ENCODE results near the gene PTGER1. TPM values are rescaled to one million over a fixed set of nuclear protein-coding genes. Genes with fewer than 3 reads are reported as not detected.

PTGER1 gene, protein sequence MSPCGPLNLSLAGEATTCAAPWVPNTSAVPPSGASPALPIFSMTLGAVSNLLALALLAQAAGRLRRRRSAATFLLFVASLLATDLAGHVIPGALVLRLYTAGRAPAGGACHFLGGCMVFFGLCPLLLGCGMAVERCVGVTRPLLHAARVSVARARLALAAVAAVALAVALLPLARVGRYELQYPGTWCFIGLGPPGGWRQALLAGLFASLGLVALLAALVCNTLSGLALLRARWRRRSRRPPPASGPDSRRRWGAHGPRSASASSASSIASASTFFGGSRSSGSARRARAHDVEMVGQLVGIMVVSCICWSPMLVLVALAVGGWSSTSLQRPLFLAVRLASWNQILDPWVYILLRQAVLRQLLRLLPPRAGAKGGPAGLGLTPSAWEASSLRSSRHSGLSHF
- total RNA-seq (under 1 TPM in 1 of 2 donors, not detected in 1; 0.42 TPM), polyA plus RNA-seq (under 1 TPM; 0.15 to 0.22 TPM)

DNA sequence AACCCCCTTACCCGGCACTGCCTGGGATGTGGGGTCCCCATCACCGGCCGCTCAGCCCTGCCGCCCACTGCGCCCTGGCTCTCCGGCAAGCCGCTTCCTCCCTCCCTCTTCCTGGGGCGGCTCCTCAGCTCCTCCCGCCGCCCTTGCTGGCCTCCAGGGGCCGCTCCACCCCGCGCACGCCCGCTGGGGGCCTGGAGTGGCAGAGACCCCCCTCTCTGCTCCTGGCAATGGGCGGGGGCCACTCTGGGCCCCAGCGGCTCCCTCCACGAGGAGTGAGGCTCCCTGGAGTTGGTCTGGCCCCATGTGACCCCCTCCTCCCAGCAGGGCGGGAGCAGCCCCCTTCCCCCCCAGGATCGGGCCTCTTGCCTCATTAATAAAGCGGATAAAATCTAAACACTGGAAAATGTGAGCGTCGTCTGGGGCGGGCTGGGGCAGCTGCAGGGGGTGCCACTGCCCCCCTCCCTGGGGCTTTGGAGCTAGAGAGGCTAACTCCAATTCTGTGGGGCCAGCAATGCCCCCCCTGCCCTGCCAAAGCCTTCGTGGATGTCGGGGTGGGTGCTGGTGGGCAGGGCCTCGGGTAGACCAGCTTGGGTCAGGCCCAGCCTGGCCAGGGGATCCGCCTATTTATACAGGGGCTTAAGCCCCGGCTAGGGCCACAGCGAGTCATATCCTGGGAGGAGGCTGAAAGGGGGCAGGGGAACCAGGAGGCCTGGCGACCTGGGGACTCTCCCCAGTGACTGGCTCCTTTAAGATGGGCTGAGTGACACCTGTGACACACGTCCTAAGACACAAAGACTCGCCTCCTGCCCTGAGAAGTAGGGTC lies at the start of gene PTGER1:
Gene PTGER1, minus strand, starts transcription at position 104 of the 823 bp plus-strand sequence. CDS start 1,034 bp downstream, outside the sequence.
- peaks cover 0 to 3% (median 0%) of the 10 kb centered on the region in 4 donors for H3K27me3 ChIP-seq (ENCODE audit: control insufficient read depth in 4 of 4, insufficient read depth in 4 of 4, low read length in 3 of 4)
- peaks cover 2 to 11% (median 7%) of the 10 kb centered on the region in 4 donors for H3K36me3 ChIP-seq (ENCODE audit: control insufficient read depth in 4 of 4, insufficient read depth in 3 of 4, low read depth in 1 of 4, low read length in 3 of 4)
- peaks cover 5 to 27% (median 18%) of the 10 kb centered on the region in 4 donors for H3K4me1 ChIP-seq (ENCODE audit: control insufficient read depth in 4 of 4, insufficient read depth in 4 of 4, low read length in 3 of 4)
- no peak within 1 kb of the TSS for H3K27ac ChIP-seq (ENCODE audit: low read depth in 1 of 2, low read length in 2 of 2)
- peak within 1 kb of the TSS in 1 of 3 donors; percentile 2 for H3K4me3 ChIP-seq (ENCODE audit: low read depth in 1 of 3, low read length in 3 of 3)
- no peaks in the 10 kb centered on the region for H3K9me3 ChIP-seq (ENCODE audit: control insufficient read depth in 4 of 4, low read length in 3 of 4)
- 17% methylated on average over 33 of the region's 33 CpGs for WGBS
- TF ChIP-seq, protein P1, sequence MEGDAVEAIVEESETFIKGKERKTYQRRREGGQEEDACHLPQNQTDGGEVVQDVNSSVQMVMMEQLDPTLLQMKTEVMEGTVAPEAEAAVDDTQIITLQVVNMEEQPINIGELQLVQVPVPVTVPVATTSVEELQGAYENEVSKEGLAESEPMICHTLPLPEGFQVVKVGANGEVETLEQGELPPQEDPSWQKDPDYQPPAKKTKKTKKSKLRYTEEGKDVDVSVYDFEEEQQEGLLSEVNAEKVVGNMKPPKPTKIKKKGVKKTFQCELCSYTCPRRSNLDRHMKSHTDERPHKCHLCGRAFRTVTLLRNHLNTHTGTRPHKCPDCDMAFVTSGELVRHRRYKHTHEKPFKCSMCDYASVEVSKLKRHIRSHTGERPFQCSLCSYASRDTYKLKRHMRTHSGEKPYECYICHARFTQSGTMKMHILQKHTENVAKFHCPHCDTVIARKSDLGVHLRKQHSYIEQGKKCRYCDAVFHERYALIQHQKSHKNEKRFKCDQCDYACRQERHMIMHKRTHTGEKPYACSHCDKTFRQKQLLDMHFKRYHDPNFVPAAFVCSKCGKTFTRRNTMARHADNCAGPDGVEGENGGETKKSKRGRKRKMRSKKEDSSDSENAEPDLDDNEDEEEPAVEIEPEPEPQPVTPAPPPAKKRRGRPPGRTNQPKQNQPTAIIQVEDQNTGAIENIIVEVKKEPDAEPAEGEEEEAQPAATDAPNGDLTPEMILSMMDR (IDR thresholded peaks at IDR 0.05; ENCODE audit: low read depth, low read length, missing input control): no peak
- no peak for TF ChIP-seq GABPA (IDR thresholded peaks at IDR 0.05 in 1 of 2, conservative IDR thresholded peaks at IDR 0.05 in 1 of 2)
- TF ChIP-seq RXRA (IDR thresholded peaks at IDR 0.05): no peak
- no peak for TF ChIP-seq FOXA1 (IDR thresholded peaks at IDR 0.05)
- no peak for TF ChIP-seq HNF4A (conservative IDR thresholded peaks at IDR 0.05)
- TF ChIP-seq JUND (IDR thresholded peaks at IDR 0.05): no peak
- no peak for TF ChIP-seq FOXA2 (IDR thresholded peaks at IDR 0.05)
- TF ChIP-seq ATF3 (IDR thresholded peaks at IDR 0.05): no peak
- no peak for TF ChIP-seq SP1 (IDR thresholded peaks at IDR 0.05)
- TF ChIP-seq RAD21 (IDR thresholded peaks at IDR 0.05): no peak
- no peak for TF ChIP-seq TAF1 (conservative IDR thresholded peaks at IDR 0.05)
- TF ChIP-seq ZBTB33 (IDR thresholded peaks at IDR 0.05): no peak
- TF ChIP-seq, protein P2, sequence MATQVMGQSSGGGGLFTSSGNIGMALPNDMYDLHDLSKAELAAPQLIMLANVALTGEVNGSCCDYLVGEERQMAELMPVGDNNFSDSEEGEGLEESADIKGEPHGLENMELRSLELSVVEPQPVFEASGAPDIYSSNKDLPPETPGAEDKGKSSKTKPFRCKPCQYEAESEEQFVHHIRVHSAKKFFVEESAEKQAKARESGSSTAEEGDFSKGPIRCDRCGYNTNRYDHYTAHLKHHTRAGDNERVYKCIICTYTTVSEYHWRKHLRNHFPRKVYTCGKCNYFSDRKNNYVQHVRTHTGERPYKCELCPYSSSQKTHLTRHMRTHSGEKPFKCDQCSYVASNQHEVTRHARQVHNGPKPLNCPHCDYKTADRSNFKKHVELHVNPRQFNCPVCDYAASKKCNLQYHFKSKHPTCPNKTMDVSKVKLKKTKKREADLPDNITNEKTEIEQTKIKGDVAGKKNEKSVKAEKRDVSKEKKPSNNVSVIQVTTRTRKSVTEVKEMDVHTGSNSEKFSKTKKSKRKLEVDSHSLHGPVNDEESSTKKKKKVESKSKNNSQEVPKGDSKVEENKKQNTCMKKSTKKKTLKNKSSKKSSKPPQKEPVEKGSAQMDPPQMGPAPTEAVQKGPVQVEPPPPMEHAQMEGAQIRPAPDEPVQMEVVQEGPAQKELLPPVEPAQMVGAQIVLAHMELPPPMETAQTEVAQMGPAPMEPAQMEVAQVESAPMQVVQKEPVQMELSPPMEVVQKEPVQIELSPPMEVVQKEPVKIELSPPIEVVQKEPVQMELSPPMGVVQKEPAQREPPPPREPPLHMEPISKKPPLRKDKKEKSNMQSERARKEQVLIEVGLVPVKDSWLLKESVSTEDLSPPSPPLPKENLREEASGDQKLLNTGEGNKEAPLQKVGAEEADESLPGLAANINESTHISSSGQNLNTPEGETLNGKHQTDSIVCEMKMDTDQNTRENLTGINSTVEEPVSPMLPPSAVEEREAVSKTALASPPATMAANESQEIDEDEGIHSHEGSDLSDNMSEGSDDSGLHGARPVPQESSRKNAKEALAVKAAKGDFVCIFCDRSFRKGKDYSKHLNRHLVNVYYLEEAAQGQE (IDR thresholded peaks at IDR 0.05): no peak
- TF ChIP-seq EGR1 (IDR thresholded peaks at IDR 0.05; ENCODE audit: low read depth in 2 of 2): no peak
- no peak for TF ChIP-seq NR2F2 (IDR thresholded peaks at IDR 0.05)
- no peak for TF ChIP-seq HNF4G (IDR thresholded peaks at IDR 0.05)
- DNase-seq (ENCODE audit: low spot score): no peak
- H3K9ac ChIP-seq (ENCODE audit: low read depth in 1 of 2, low read length in 2 of 2): no peak within 1 kb of the TSS

Data from liver (tissue), 9 donors.